Fibroblast of peridontal ligament (primary cell): ENCODE data around the gene RASGEF1C.
"Not testable (repeated sequence)": the region's sequence is repeated elsewhere in the genome, so short reads cannot be mapped to it uniquely, and the experiment has no call there.

ENCODE experiments used
- DNase-seq: peaks from one replicate; pipeline ENCODE4 v3.0.0-alpha.2; 2010; ENCODE audit errors: extremely low read depth

The RASGEF1C gene

GRCh38 chr5:180099733-180100611 lies 109.0 kb downstream of the RASGEF1C start:
- DNase-seq, result no peak

GRCh38 chr5:180098991-180099732 lies 109.8 kb downstream of the RASGEF1C start:
- no peak for DNase-seq

- DNase-seq, result no peak
Observed at GRCh38 chr5:180098526-180098925, 110.5 kb downstream of the RASGEF1C start.

GRCh38 chr5:180097926-180098325 lies 111.1 kb downstream of the RASGEF1C start:
- DNase-seq, result no peak

GRCh38 chr5:180097163-180097894 lies 111.7 kb downstream of the RASGEF1C start:
- DNase-seq, result no peak

- DNase-seq, result no peak
Observed at GRCh38 chr5:180096616-180097015, 112.4 kb downstream of the RASGEF1C start.

GRCh38 chr5:180095545-180095944 lies 113.5 kb downstream of the RASGEF1C start:
- DNase-seq, result no peak

GRCh38 chr5:180093651-180094382 lies 115.2 kb downstream of the RASGEF1C start:
- no peak for DNase-seq

GRCh38 chr5:180093241-180093640 lies 115.8 kb downstream of the RASGEF1C start:
- DNase-seq, result no peak

- peak; percentile 18 for DNase-seq
Observed at GRCh38 chr5:180090769-180091546, 118.1 kb downstream of the RASGEF1C start.

- DNase-seq, result peak; percentile 62
Observed at GRCh38 chr5:180090098-180090768, 118.8 kb downstream of the RASGEF1C start.

- not testable (repeated sequence) for DNase-seq
Observed at GRCh38 chr5:180089628-180090027, 119.4 kb downstream of the RASGEF1C start.

GRCh38 chr5:180088561-180088960 lies 120.5 kb downstream of the RASGEF1C start:
- DNase-seq, result no peak

- DNase-seq, result no peak
Observed at GRCh38 chr5:180086816-180087399, 122.1 kb downstream of the RASGEF1C start.

GRCh38 chr5:180085837-180086236 lies 123.2 kb downstream of the RASGEF1C start:
- DNase-seq, result no peak

GRCh38 chr5:180084638-180085561 lies 124.1 kb downstream of the RASGEF1C start:
- DNase-seq, result no peak

- no peak for DNase-seq
Observed at GRCh38 chr5:180083529-180084060, 125.4 kb downstream of the RASGEF1C start.
